NOMO-1 (cell line): ENCODE measurements around the gene C16orf95.

ENCODE experiments used
- DNase-seq, 2 experiments: peaks; one replicate each; lab custom pipeline; 2025; ENCODE audit not compliant: unreplicated experiment in 2 of 2; lab: John Stamatoyannopoulos, UW

C16orf95 gene

DNA sequence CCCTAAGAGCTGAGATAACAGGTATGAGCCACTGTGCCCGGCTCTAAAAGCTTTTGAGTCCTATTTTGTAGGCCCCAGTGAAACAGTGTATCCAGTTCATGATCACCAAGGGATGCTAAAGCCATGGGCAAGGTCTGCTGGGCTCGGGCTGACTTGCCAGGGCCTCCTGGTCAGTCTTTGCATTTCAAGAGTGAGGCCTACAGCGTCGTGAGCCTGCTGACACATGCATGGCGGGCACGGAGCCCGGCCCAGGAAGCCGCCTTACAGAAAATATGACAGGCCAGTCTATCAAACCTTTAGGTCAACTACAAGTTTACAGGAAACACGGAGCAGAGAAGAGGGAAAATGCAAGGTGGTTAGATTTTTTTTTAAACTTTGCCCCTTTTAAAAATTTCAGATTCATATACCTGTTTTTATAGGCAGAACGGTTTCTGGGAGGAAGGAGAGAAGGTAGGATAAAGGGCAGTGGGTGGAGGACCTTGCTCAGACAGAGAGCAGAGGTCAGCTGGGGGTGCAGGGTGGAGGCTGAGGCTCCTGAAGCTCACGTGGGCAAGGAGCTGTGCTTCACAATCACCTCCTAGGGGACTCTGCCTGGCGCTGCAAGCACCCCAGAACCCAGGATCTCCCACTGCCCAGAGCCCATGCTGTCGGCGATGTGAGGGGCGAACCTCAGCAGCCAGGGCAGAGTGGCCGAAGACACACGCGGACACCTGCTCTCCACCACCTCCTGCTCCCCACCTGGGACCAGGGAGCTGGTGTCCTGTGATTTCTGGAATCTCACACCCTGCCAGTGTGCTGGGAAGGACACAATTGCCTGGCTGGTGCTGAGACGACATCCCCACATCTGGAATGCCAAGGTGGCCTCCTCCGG, 21.3 kb downstream of the C16orf95 start:
- DNase-seq, result no peak

GRCh38 chr16:87295259-87295658, 21.9 kb downstream of the C16orf95 start:
- DNase-seq, result peak in 1 of 2 experiments; percentile 5

GRCh38 chr16:87293990-87294389, 23.2 kb downstream of the C16orf95 start:
- DNase-seq, result no peak

- no peak for DNase-seq
These were observed 25.2 kb downstream of the C16orf95 start for GRCh38 chr16:87291944-87292343.

- DNase-seq, result no peak
These were observed 28.3 kb downstream of the C16orf95 start for GRCh38 chr16:87288753-87289362.

GRCh38 chr16:87286839-87287626, 30.2 kb downstream of the C16orf95 start:
- no peak for DNase-seq

DNA sequence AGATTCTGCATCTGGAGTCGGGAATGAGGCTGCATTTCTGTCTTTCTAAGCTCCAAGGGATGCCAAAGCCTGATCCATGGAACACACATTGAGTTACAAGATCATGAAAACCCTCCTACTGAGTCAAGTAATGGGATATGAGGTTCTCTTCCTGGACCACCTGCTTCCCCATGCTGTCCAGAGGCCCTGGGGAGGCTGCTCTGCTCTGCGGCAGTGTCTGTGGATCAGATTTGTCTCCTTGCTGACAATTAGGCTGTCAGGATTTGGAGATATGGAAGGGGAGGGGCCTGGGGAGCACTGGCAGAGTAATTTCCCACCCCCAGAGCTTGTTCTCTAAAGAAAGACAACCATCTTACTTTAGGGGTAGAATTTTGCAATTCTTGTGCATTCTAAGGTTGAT, 33.0 kb downstream of the C16orf95 start:
- no peak for DNase-seq

GRCh38 chr16:87279094-87279658, 38.0 kb downstream of the C16orf95 start:
- DNase-seq, result no peak

GRCh38 chr16:87278191-87279093, 38.8 kb downstream of the C16orf95 start:
- peak; percentile 63 to 70 for DNase-seq

DNA sequence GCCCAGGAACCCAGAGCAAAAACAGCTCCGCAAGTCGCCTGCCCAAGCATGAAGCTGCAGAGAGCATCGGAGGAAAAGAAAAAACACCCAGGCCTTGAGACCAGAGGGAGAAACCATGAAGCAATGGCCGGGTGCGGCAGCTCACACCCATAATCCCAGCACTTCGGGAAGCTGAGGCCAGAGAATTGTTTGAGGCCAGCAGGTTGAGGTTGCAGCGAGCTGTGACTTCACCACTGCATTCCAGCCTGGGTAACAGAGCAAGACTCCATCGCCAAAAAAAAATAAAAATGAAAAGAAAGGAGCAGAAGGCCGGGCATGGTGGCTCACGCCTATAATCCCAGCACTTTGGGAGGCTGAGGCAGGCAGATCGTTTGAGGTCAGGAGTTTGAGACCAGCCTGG, 40.3 kb downstream of the C16orf95 start:
- no peak for DNase-seq

GRCh38 chr16:87276091-87276701, 41.0 kb downstream of the C16orf95 start:
- DNase-seq, result no peak

DNA sequence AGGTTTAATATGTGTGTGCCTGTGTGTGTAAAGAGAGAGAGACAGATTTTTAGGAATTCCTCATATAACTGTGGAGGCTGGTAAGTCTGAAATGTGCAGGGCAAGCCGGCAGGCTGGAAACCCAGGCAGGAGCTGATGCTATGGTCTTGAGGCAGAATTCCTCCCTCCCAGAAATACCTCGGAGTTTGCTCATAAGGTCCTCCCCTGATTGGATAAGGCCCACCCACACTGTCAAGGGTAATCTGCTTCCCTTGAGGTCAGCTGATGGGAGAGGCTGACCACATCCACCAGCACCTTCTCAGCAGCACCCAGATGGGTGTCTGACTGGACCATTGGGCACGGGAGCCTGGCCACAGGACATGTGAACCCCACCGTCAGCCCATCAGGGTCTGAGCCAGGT, 42.4 kb downstream of the C16orf95 start:
- DNase-seq, result no peak

GRCh38 chr16:87273471-87274030, 43.6 kb downstream of the C16orf95 start:
- no peak for DNase-seq

DNA sequence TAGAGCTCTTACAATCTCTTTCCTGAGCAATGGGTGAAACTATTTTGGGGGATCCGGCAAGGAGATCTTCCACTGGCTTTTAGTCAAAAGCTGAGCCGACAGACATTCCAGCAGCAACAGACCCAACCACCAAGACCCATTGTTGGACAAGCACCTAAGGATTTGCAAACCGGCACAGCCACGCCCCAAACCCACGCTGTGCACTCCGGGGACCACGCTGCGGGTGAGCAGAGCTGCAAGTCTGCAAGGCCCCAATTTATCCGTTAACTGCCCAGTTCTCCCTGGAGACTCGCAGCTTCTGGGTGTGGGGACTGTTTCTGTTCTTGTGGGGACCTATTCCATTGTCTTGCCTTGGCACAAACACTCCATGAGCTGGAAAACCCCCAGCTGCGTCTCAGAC, 45.9 kb downstream of the C16orf95 start:
- no peak for DNase-seq

- no peak for DNase-seq
These were observed 49.6 kb downstream of the C16orf95 start for GRCh38 chr16:87267566-87267965.

DNA sequence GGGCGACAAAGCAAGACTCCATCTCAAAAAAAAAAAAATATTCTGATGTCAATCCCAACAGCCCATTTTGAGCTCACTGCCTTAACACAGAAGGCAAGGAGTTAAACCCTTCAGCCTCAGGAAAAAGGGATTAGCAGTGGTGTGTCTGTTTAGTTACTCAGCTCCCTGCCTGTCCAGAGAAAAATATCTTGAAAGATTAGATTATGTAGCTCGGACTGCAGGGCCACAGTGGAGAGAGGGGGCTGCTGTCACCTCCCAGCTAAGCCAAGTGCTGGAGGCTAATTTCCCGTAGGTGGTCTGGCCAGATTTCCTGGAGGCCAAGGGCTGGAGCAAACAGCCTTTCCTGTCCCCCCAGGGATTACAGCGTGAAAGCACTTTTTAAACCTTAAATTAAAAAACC, 50.3 kb downstream of the C16orf95 start:
- no peak for DNase-seq

DNA sequence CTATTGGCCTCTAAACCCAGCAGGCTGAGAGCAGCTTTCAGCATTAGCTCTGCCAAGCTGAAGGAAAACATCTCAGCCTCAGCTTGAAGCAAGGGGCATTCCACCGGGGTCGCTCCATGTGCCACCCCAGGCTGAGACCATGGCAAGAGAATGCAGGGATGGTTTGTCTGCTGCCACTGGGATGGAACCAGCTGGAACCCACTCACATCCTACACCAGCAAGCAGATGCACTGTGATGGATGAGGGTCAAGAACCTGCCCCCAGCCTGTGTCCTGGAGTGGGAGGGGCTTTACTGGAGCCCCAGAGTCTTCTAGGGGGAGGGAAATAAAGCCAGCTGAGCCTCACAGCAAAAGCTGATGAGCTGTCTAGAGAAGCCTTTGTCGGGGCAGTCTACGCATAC, 51.9 kb downstream of the C16orf95 start:
- DNase-seq, result no peak

GRCh38 chr16:87264634-87265033, 52.6 kb downstream of the C16orf95 start:
- no peak for DNase-seq

DNA sequence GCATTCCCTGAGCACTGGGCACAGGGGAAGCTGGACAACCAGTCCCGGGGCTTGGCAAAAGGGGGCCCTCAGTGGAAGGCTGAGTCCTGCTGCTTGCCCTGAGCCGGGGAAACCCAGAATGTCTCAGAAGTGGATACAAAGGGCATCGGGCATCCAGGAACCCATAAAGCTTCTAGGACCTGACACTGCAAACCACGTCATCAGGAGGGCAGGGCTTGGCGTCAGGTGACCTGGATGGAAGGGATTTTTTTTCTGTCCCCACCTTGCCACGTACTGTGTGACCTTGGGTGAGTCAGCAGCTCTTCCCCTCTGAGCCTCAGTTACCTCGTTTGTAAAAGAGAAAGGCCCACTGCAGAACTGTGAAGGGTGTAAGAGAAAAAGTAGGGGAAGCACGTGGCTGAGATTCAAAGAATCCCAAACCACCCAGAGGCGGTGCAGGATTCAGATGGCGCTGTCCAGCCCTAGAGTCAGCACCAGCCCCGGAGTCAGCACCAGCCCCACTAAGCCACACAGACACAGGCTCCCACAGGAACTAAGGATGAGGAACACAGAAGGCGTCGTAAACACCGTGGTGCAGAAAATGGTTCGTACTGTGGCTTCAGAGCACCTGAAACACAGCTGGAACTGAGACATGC, 53.7 kb downstream of the C16orf95 start:
- DNase-seq, result no peak
